ENCODE measurements around the gene SPHK1.
"Not testable (repeated sequence)": the region's sequence is repeated elsewhere in the genome, so short reads cannot be mapped to it uniquely, and the experiment has no call there.

The SPHK1 gene

GRCh38 chr17:76359375-76359774 is 25.0 kb upstream of the SPHK1 start:
- DNase-seq = no peak
- Mint-ChIP-seq H3K4me3 (no peak overlapping the region), H3K27me3 (ENCODE audit: low read depth, poor library complexity) (peaks cover 17% of the 10 kb centered on the region), H3K27ac (no peak overlapping the region), H3K4me1 (peaks cover 19% of the 10 kb centered on the region), H3K36me3 (ENCODE audit: low read depth) (no peaks in the 10 kb centered on the region), H3K9me3 (no peaks in the 10 kb centered on the region)
- no peak for TF ChIP-seq CTCF (IDR thresholded peaks at IDR 0.05)

GRCh38 chr17:76359776-76360175 is 24.6 kb upstream of the SPHK1 start:
- not testable (repeated sequence) for DNase-seq; H3K36me3 Mint-ChIP-seq (ENCODE audit: low read depth); H3K4me3 Mint-ChIP-seq; H3K27ac Mint-ChIP-seq; H3K9me3 Mint-ChIP-seq
- peaks cover 15% of the 10 kb centered on the region for H3K4me1 Mint-ChIP-seq
- peaks cover 20% of the 10 kb centered on the region for H3K27me3 Mint-ChIP-seq (ENCODE audit: low read depth, poor library complexity)

- H3K36me3 Mint-ChIP-seq (ENCODE audit: low read depth) = no peaks in the 10 kb centered on the region
- DNase-seq = no peak
- H3K9me3 Mint-ChIP-seq = no peaks in the 10 kb centered on the region
- H3K27me3 Mint-ChIP-seq (ENCODE audit: low read depth, poor library complexity) = peaks cover 22% of the 10 kb centered on the region
- peaks cover 16% of the 10 kb centered on the region for H3K4me1 Mint-ChIP-seq
- H3K27ac Mint-ChIP-seq = no peak overlapping the region
- no peak for TF ChIP-seq CTCF (IDR thresholded peaks at IDR 0.05)
- no peak overlapping the region for H3K4me3 Mint-ChIP-seq
Measured at GRCh38 chr17:76360461-76360860, 23.9 kb upstream of the SPHK1 start.

GRCh38 chr17:76363107-76363842 is 21.1 kb upstream of the SPHK1 start:
- Mint-ChIP-seq H3K4me1 (peaks cover 32% of the 10 kb centered on the region), H3K27ac (no peak overlapping the region), H3K36me3 (ENCODE audit: low read depth) (no peaks in the 10 kb centered on the region), H3K27me3 (ENCODE audit: low read depth, poor library complexity) (peaks cover 25% of the 10 kb centered on the region), H3K9me3 (peaks cover 13% of the 10 kb centered on the region), H3K4me3 (no peak overlapping the region)
- DNase-seq = no peak
- no peak for TF ChIP-seq CTCF (IDR thresholded peaks at IDR 0.05)

GRCh38 chr17:76365256-76365903 is 19.0 kb upstream of the SPHK1 start:
- Mint-ChIP-seq H3K27me3 (ENCODE audit: low read depth, poor library complexity) (peaks cover 23% of the 10 kb centered on the region), H3K4me3 (no peak overlapping the region), H3K9me3 (peaks cover 18% of the 10 kb centered on the region), H3K36me3 (ENCODE audit: low read depth) (no peaks in the 10 kb centered on the region), H3K4me1 (peaks cover 46% of the 10 kb centered on the region), H3K27ac (no peak overlapping the region)
- TF ChIP-seq CTCF (IDR thresholded peaks at IDR 0.05) = no peak
- DNase-seq = no peak

- Mint-ChIP-seq H3K9me3 (peaks cover 18% of the 10 kb centered on the region), H3K36me3 (ENCODE audit: low read depth) (no peaks in the 10 kb centered on the region), H3K4me3 (no peak overlapping the region), H3K27me3 (ENCODE audit: low read depth, poor library complexity) (peaks cover 25% of the 10 kb centered on the region), H3K4me1 (peaks cover 48% of the 10 kb centered on the region), H3K27ac (no peak overlapping the region)
- no peak for DNase-seq
- TF ChIP-seq CTCF (IDR thresholded peaks at IDR 0.05) = no peak
Measured at GRCh38 chr17:76366247-76366646, 18.2 kb upstream of the SPHK1 start.

Measured in nephron progenitor cell (in vitro differentiated cells).